IMR-90 (cell line): ENCODE measurements around the gene NDUFS7. TPM values are rescaled to one million over a fixed set of nuclear protein-coding genes. Genes with fewer than 3 reads are reported as not detected.

Experiments used
- ATAC-seq: fragments of 200-7000 bp; cut with Tn5 transposase; 2 replicates; pipeline ENCODE4 v1.9.1; 2020; ENCODE audit warnings: low read depth, mild to moderate bottlenecking, moderate library complexity
- BruUV-seq: library from RNA; stranded (reverse); fragments of 400-500 nt; replicated peaks from 2 replicates; lab custom pipeline; 2021; lab: Mats Ljungman, UMichigan
- CTCF ChIA-PET: fragments of 300-600 bp; formaldehyde crosslinking; extraction: SDS; loops from one replicate; lab custom pipeline; 2021; ENCODE audit warnings: antibody characterized with exemption; lab: Yijun Ruan, JAX
- POLR2A ChIA-PET: fragments of 300-600 bp; sonication (Branson Sonifier 250); formaldehyde crosslinking; loops from one replicate; lab custom pipeline; 2022; ENCODE audit warnings: antibody characterized with exemption; ENCODE audit not compliant: unreplicated experiment; lab: Charles Lee
- DNase-seq: peaks from one replicate; pipeline ENCODE4 v3.0.0; 2013
- H2AFZ ChIP-seq: replicated peaks from 2 replicates; pipeline ENCODE3; 2013; ENCODE audit warnings: low read length, mild to moderate bottlenecking; ENCODE audit not compliant: poor library complexity
- H2AK5ac ChIP-seq: 2 replicates; pipeline ENCODE4 v1.6.1; 2013; ENCODE audit warnings: low read depth, low read length, inconsistent platforms
- H2AK9ac ChIP-seq: replicated peaks from 2 replicates; pipeline ENCODE3; 2013; ENCODE audit warnings: mild to moderate bottlenecking, low read depth, low read length, moderate library complexity; ENCODE audit not compliant: poor library complexity
- H2BK120ac ChIP-seq: 2 replicates; pipeline ENCODE4 v1.6.1; 2013; ENCODE audit warnings: low read depth, low read length, inconsistent platforms
- H2BK15ac ChIP-seq: 3 replicates; pipeline ENCODE4 v1.6.1; 2013; ENCODE audit warnings: low read depth, low read length, inconsistent platforms
- H2BK20ac ChIP-seq: 2 replicates; pipeline ENCODE4 v1.6.1; 2013; ENCODE audit warnings: low read depth, mild to moderate bottlenecking, inconsistent platforms, low read length, moderate library complexity
- H2BK5ac ChIP-seq: 2 replicates; pipeline ENCODE4 v1.6.1; 2013; ENCODE audit warnings: mild to moderate bottlenecking, low read depth, low read length, inconsistent platforms; ENCODE audit not compliant: poor library complexity, severe bottlenecking
- H3K14ac ChIP-seq: replicated peaks from 2 replicates; pipeline ENCODE4 v1.6.1; 2013; ENCODE audit warnings: low read depth, low read length, inconsistent platforms
- H3K18ac ChIP-seq: 2 replicates; pipeline ENCODE4 v1.6.1; 2013; ENCODE audit warnings: low read depth, low read length, control low read depth
- H3K23ac ChIP-seq: 2 replicates; pipeline ENCODE4 v1.6.1; 2013; ENCODE audit warnings: low read depth, low read length, inconsistent platforms
- H3K27ac ChIP-seq: 2 replicates; pipeline ENCODE4 v1.5.1; 2013; ENCODE audit warnings: mild to moderate bottlenecking, control low read depth, low read length; ENCODE audit not compliant: insufficient read depth
- H3K27me3 ChIP-seq: 2 replicates; pipeline ENCODE4 v1.6.1; 2013; ENCODE audit warnings: low read length; ENCODE audit not compliant: control insufficient read depth, insufficient read depth
- H3K36me3 ChIP-seq: 2 replicates; pipeline ENCODE4 v1.6.1; 2013; ENCODE audit warnings: low read length, mixed read lengths; ENCODE audit not compliant: control insufficient read depth, insufficient read depth
- H3K4ac ChIP-seq: 2 replicates; pipeline ENCODE4 v1.6.1; 2013; ENCODE audit warnings: low read depth, low read length, inconsistent platforms
- H3K4me1 ChIP-seq: 2 replicates; pipeline ENCODE4 v1.6.1; 2013; ENCODE audit warnings: low read length, mixed read lengths; ENCODE audit not compliant: control insufficient read depth, insufficient read depth
- H3K4me2 ChIP-seq: 2 replicates; pipeline ENCODE4 v1.6.1; 2013; ENCODE audit warnings: low read depth, mild to moderate bottlenecking, control low read depth, low read length, moderate library complexity
- H3K4me3 ChIP-seq: 2 replicates; pipeline ENCODE4 v1.5.1; 2013; ENCODE audit warnings: low read depth, mild to moderate bottlenecking, control low read depth, low read length, moderate library complexity; ENCODE audit not compliant: insufficient read depth
- H3K56ac ChIP-seq: 2 replicates; pipeline ENCODE4 v1.6.1; 2013; ENCODE audit warnings: low read length, inconsistent platforms; ENCODE audit not compliant: insufficient read depth; ENCODE audit errors: extremely low read depth
- H3K79me1 ChIP-seq, 2 experiments: 2 replicates each; pipeline ENCODE4 v1.6.1; 2013; ENCODE audit warnings: low read length in 2 of 2, inconsistent platforms in 1 of 2, low read depth in 1 of 2
- H3K9ac ChIP-seq: 2 replicates; pipeline ENCODE4 v1.6.1; 2013; ENCODE audit warnings: low read depth, low read length, control low read depth
- H3K9me1 ChIP-seq: 2 replicates; pipeline ENCODE4 v1.6.1; 2013; ENCODE audit warnings: low read length, inconsistent platforms; ENCODE audit not compliant: insufficient read depth
- H3K9me3 ChIP-seq: 2 replicates; pipeline ENCODE4 v1.6.1; 2013; ENCODE audit warnings: low read length; ENCODE audit not compliant: control insufficient read depth, insufficient read depth
- H4K20me1 ChIP-seq: 2 replicates; pipeline ENCODE4 v1.6.1; 2013; ENCODE audit warnings: low read length, inconsistent platforms; ENCODE audit not compliant: insufficient read depth
- H4K5ac ChIP-seq: 2 replicates; pipeline ENCODE4 v1.6.1; 2013; ENCODE audit warnings: mild to moderate bottlenecking, low read depth, low read length, control low read depth
- H4K8ac ChIP-seq, 2 experiments: 2 replicates each; pipeline ENCODE4 v1.6.1; 2013; ENCODE audit warnings: low read depth in 2 of 2, low read length in 2 of 2, control low read depth in 1 of 2, inconsistent platforms in 1 of 2
- H4K91ac ChIP-seq: 2 replicates; pipeline ENCODE4 v1.6.1; 2013; ENCODE audit warnings: low read depth, low read length, inconsistent platforms; ENCODE audit not compliant: insufficient read depth
- BHLHE40 ChIP-seq: fragments of 150-350 bp; IDR thresholded peaks from 2 replicates; pipeline ENCODE4 v1.6.1; 2016; ENCODE audit warnings: mild to moderate bottlenecking, low read depth, low read length
- CEBPB ChIP-seq: IDR thresholded peaks from 2 replicates; pipeline ENCODE4 v1.6.1; 2012; ENCODE audit warnings: low read depth, low read length, improper control_type of control experiment
- CHD1 ChIP-seq: IDR thresholded peaks from 2 replicates; pipeline ENCODE4 v1.6.1; 2012; ENCODE audit warnings: low read depth, low read length, improper control_type of control experiment
- ELK1 ChIP-seq: fragments of 150-350 bp; IDR thresholded peaks from 2 replicates; pipeline ENCODE4 v1.6.1; 2016; ENCODE audit warnings: low read depth, mild to moderate bottlenecking, low read length, moderate library complexity, borderline replicate concordance
- FOS ChIP-seq: fragments of 150-350 bp; IDR thresholded peaks from 2 replicates; pipeline ENCODE4 v1.6.1; 2016; ENCODE audit warnings: low read depth, low read length
- MAFK ChIP-seq: IDR thresholded peaks from 2 replicates; pipeline ENCODE4 v1.6.1; 2012; ENCODE audit warnings: low read depth, low read length, improper control_type of control experiment
- MAZ ChIP-seq: IDR thresholded peaks from 2 replicates; pipeline ENCODE4 v1.6.1; 2012; ENCODE audit warnings: low read depth, mild to moderate bottlenecking, low read length, improper control_type of control experiment, moderate library complexity, borderline replicate concordance
- MXI1 ChIP-seq: IDR thresholded peaks from 2 replicates; pipeline ENCODE4 v1.6.1; 2012; ENCODE audit warnings: low read depth, mild to moderate bottlenecking, low read length, moderate library complexity, borderline replicate concordance
- NFE2L2 ChIP-seq: fragments of 150-350 bp; IDR thresholded peaks from 2 replicates; pipeline ENCODE4 v1.6.1; 2016; ENCODE audit warnings: low read depth, mild to moderate bottlenecking, low read length
- POLR2A ChIP-seq: IDR thresholded peaks from 2 replicates; pipeline ENCODE4 v1.6.1; 2012; ENCODE audit warnings: mild to moderate bottlenecking, low read depth, low read length
- RAD21 ChIP-seq: IDR thresholded peaks from 2 replicates; pipeline ENCODE4 v1.6.1; 2012; ENCODE audit warnings: low read length, improper control_type of control experiment
- RCOR1 ChIP-seq: IDR thresholded peaks from 2 replicates; pipeline ENCODE4 v1.6.1; 2012; ENCODE audit warnings: mild to moderate bottlenecking, low read length, improper control_type of control experiment; ENCODE audit not compliant: insufficient replicate concordance
- RFX5 ChIP-seq: IDR thresholded peaks from 2 replicates; pipeline ENCODE4 v1.8.0; 2012; ENCODE audit warnings: low read depth, mild to moderate bottlenecking, low read length, moderate library complexity
- SMC3 ChIP-seq: fragments of 150-350 bp; IDR thresholded peaks from 2 replicates; pipeline ENCODE4 v1.6.1; 2016; ENCODE audit warnings: low read depth, mild to moderate bottlenecking, antibody characterized with exemption, low read length, moderate library complexity
- USF2 ChIP-seq: fragments of 150-350 bp; IDR thresholded peaks from 2 replicates; pipeline ENCODE4 v1.6.1; 2017; ENCODE audit warnings: mild to moderate bottlenecking, antibody characterized with exemption, low read length, low read depth
- WGBS, 2 experiments: methylation state at CpG; one replicate each; pipeline versions ENCODE4 v1.1.5 to v1.1.7; 2013; ENCODE audit warnings: missing lambda C conversion rate in 2 of 2; ENCODE audit not compliant: insufficient read length in 1 of 2; ENCODE audit errors: extremely low coverage in 2 of 2; 5-methylcytosine and 5-hydroxymethylcytosine counted together
- dilution Hi-C: fragments of 300-500 bp; cut with HindIII; formaldehyde crosslinking; loops from one replicate; pipeline ENCODE4 v1.14.3; 2018; ENCODE audit warnings: low sequenced_read_pairs; ENCODE audit not compliant: unreplicated experiment
- in situ Hi-C: fragments of 300-500 bp; cut with MboI; formaldehyde crosslinking; loops from 3 replicates; pipeline ENCODE4 v1.14.3; 2019; ENCODE audit warnings: low sequenced_read_pairs, inconsistent platforms, mixed read lengths
- intact Hi-C: fragments of 100-400 bp; cut with micrococcal nuclease; formaldehyde crosslinking; loops from 2 replicates; pipeline ENCODE4 v1.10.0; 2022
- polyA plus RNA-seq, 3 experiments: library from polyadenylated mRNA; depleted of rRNA; stranded (reverse); fragments of >200 nt; gene quantifications; 2 replicates each; pipeline ENCODE4 v1.2.3, GENCODE V29; 2012; ENCODE audit warnings: low replicate concordance in 1 of 3
- total RNA-seq: library from RNA; depleted of rRNA; stranded (reverse); fragments of >200 nt; gene quantifications from 2 replicates; pipeline ENCODE4 v1.2.3, GENCODE V29; 2012

NDUFS7 gene
- total and polyA plus RNA-seq, 2 of the 4 experiments (the other 2 are of a cell fraction), result 60.8 to 136 TPM

DNA sequence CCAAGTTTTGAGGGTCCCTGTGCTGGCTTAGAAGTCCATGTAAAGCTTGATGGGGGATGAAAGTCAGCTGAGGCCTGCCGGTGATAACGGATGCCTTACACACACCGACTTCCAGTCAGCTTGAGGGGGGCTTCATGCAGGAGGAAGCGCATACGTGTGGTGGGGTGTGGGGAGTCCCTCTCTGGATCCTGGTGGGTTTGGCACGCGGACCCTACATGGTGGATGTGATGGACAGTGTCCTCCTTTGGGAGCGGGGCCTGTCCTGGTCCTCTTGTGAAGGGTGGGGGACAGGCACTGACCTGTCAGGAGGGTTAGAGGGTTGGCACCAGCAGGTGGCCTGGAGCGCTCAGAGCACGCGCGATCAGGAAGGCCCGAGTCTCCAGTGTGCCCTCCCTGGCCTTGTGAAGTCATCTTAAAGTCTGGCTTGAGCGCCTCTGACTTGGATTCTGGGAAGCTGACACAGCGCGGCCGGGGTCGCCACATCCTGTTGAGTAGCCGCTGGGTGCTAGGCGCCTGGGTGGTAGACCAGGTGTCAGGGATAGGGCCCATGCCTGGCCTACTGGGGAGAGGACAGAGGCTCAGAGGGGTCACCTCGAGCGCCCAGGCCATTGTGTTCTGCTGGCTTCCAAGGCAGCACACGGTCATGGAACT lies 26.6 kb downstream of the NDUFS7 start (continued):
- no peak for TF ChIP-seq MXI1
- TF ChIP-seq MAFK, result no peak
- TF ChIP-seq CEBPB, result no peak
- no peak for TF ChIP-seq MAZ
- no peak for TF ChIP-seq CHD1
- no peak for TF ChIP-seq FOS
- no peak for TF ChIP-seq BHLHE40

- ChIA-PET CTCF (no interaction called here), POLR2A (no interaction called here)
- in situ Hi-C loops, result no loop called here
- H3K4me2 ChIP-seq, result no peak overlapping the region
- no peak overlapping the region for H3K18ac ChIP-seq
- no peak overlapping the region for H4K5ac ChIP-seq
- no peak overlapping the region for H4K8ac ChIP-seq
- no peaks in the 10 kb centered on the region for H3K27me3 ChIP-seq
- no peak overlapping the region for H2AFZ ChIP-seq
- no peak overlapping the region for H3K56ac ChIP-seq
- no peak overlapping the region for H2BK15ac ChIP-seq
- no peak overlapping the region for H3K4me3 ChIP-seq
- H3K9me1 ChIP-seq, result peaks cover 11% of the 10 kb centered on the region
- H3K36me3 ChIP-seq, result peaks cover 16% of the 10 kb centered on the region; the same call in 1 of the 2 replicates
- H3K27ac ChIP-seq, result no peak overlapping the region
- DNase-seq (no peak), ATAC-seq (no peak)
- dilution Hi-C loops, result no loop called here
- H4K20me1 ChIP-seq, result peaks cover 77% of the 10 kb centered on the region
- H3K9ac ChIP-seq, result no peak overlapping the region
- no TSS peak for BruUV-seq
- H3K79me1 ChIP-seq, result peaks cover 0 to 49% of the 10 kb centered on the region in 2 experiments; a peak in 2 of 4 replicates
- intact Hi-C loops, result no loop called here
- no peak overlapping the region for H2BK20ac ChIP-seq
- no peak overlapping the region for H2BK120ac ChIP-seq
- H4K91ac ChIP-seq, result no peak overlapping the region
- no peak overlapping the region for H2AK9ac ChIP-seq
- no peak overlapping the region for H2AK5ac ChIP-seq
- H3K4me1 ChIP-seq, result peaks cover 31% of the 10 kb centered on the region
- no peak overlapping the region for H3K23ac ChIP-seq
- H3K14ac ChIP-seq, result no peak overlapping the region
- 93% methylated on average over 5 of the region's 9 CpGs; no CpG with 5 or more reads in 1 of the 2 experiments for WGBS, 2 experiments
- no peaks in the 10 kb centered on the region for H3K9me3 ChIP-seq
- no peak overlapping the region for H2BK5ac ChIP-seq
- H3K4ac ChIP-seq, result no peak overlapping the region
- TF ChIP-seq ELK1 (no peak), RFX5 (no peak), NFE2L2 (no peak), MXI1 (no peak), CEBPB (no peak), USF2 (no peak), CHD1 (no peak), MAZ (no peak), POLR2A (no peak), MAFK (no peak), SMC3 (no peak), RCOR1 (no peak), RAD21 (no peak)
Measured at GRCh38 chr19:1410789-1411188, 27.1 kb downstream of the NDUFS7 start.
